GM12878 (cell line): ENCODE measurements around the gene IMPACT.

ENCODE experiments used
- ATF3 ChIP-seq: IDR thresholded peaks from 2 replicates; pipeline ENCODE4 v1.6.1; 2011; ENCODE audit warnings: low read depth, mild to moderate bottlenecking, low read length, moderate library complexity, borderline replicate concordance; ENCODE audit errors: extremely low read depth
- BCLAF1 ChIP-seq: fragments of 450-650 bp; IDR thresholded peaks from 2 replicates; pipeline ENCODE4 v1.6.1; 2017; ENCODE audit warnings: antibody characterized with exemption, mild to moderate bottlenecking, moderate library complexity
- CEBPB ChIP-seq, 2 experiments: fragments of 150-350 bp in 1 of 2; IDR thresholded peaks; 2 replicates each; pipeline ENCODE4 v1.6.1; 2012 to 2014; ENCODE audit warnings: low read depth in 2 of 2, low read length in 2 of 2, borderline replicate concordance in 1 of 2, inconsistent platforms in 1 of 2
- EP300 ChIP-seq, 2 experiments: fragments of 150-350 bp in 1 of 2; IDR thresholded peaks; 2 replicates each; pipeline ENCODE4 v1.6.1; 2011 to 2012; ENCODE audit warnings: low read depth in 2 of 2, low read length in 2 of 2, borderline replicate concordance in 1 of 2, improper control_type of control experiment in 1 of 2, inconsistent platforms in 1 of 2; ENCODE audit not compliant: control insufficient read depth in 1 of 2
- GABPA ChIP-seq: IDR thresholded peaks from 2 replicates; pipeline ENCODE4 v1.6.1; 2014; ENCODE audit warnings: antibody characterized with exemption, low read depth, mild to moderate bottlenecking, inconsistent platforms
- POLR2AphosphoS5 ChIP-seq: IDR thresholded peaks from 2 replicates; pipeline ENCODE4 v1.6.1; 2011; ENCODE audit warnings: mild to moderate bottlenecking, low read length, inconsistent platforms
- RAD21 ChIP-seq: IDR thresholded peaks from 2 replicates; pipeline ENCODE4 v1.6.1; 2011; ENCODE audit warnings: mild to moderate bottlenecking, low read depth, low read length, moderate library complexity; ENCODE audit not compliant: insufficient read depth
- SRF ChIP-seq, 2 experiments: IDR thresholded peaks; 2 replicates each; pipeline ENCODE4 v1.6.1; 2011; ENCODE audit warnings: low read depth in 2 of 2, low read length in 2 of 2, mild to moderate bottlenecking in 1 of 2, moderate library complexity in 1 of 2
- ZNF24 ChIP-seq: fragments of 450-650 bp; IDR thresholded peaks from 2 replicates; pipeline ENCODE4 v1.6.1; 2017; ENCODE audit warnings: antibody characterized with exemption, mild to moderate bottlenecking
- TF ChIP-seq, protein P1 (sequence below): IDR thresholded peaks from 2 replicates; pipeline ENCODE4 v1.6.1; 2011; ENCODE audit warnings: low read depth, low read length, improper control_type of control experiment, borderline replicate concordance
- TF ChIP-seq, protein P2 (sequence below), 3 experiments: IDR thresholded peaks in 2 of 3; conservative IDR thresholded peaks in 1 of 3; 2 replicates each; pipeline ENCODE4 v1.5.1; 2011; ENCODE audit warnings: low read depth in 3 of 3, low read length in 3 of 3, mild to moderate bottlenecking in 3 of 3, control low read depth in 2 of 3, moderate library complexity in 2 of 3, inconsistent platforms in 1 of 3, mixed read lengths in 1 of 3; ENCODE audit not compliant: control insufficient read depth in 2 of 3, insufficient read depth in 1 of 3; ENCODE audit errors: extremely low read depth in 1 of 3

- TF ChIP-seq, protein P1, sequence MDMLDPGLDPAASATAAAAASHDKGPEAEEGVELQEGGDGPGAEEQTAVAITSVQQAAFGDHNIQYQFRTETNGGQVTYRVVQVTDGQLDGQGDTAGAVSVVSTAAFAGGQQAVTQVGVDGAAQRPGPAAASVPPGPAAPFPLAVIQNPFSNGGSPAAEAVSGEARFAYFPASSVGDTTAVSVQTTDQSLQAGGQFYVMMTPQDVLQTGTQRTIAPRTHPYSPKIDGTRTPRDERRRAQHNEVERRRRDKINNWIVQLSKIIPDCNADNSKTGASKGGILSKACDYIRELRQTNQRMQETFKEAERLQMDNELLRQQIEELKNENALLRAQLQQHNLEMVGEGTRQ, result no peak
- TF ChIP-seq GABPA (no peak), ATF3 (no peak), ZNF24 (no peak), SRF (IDR thresholded peaks at IDR 0.05; ENCODE audit: low read depth in 2 of 2, low read length in 2 of 2) (no peak), POLR2AphosphoS5 (no peak), RAD21 (no peak), BCLAF1 (no peak), CEBPB (IDR thresholded peaks at IDR 0.05; ENCODE audit: borderline replicate concordance in 1 of 2, low read depth in 2 of 2, low read length in 2 of 2) (no peak), EP300 (IDR thresholded peaks at IDR 0.05; ENCODE audit: borderline replicate concordance in 1 of 2, control insufficient read depth in 1 of 2, low read depth in 2 of 2, low read length in 2 of 2) (no peak)
- TF ChIP-seq, protein P2, sequence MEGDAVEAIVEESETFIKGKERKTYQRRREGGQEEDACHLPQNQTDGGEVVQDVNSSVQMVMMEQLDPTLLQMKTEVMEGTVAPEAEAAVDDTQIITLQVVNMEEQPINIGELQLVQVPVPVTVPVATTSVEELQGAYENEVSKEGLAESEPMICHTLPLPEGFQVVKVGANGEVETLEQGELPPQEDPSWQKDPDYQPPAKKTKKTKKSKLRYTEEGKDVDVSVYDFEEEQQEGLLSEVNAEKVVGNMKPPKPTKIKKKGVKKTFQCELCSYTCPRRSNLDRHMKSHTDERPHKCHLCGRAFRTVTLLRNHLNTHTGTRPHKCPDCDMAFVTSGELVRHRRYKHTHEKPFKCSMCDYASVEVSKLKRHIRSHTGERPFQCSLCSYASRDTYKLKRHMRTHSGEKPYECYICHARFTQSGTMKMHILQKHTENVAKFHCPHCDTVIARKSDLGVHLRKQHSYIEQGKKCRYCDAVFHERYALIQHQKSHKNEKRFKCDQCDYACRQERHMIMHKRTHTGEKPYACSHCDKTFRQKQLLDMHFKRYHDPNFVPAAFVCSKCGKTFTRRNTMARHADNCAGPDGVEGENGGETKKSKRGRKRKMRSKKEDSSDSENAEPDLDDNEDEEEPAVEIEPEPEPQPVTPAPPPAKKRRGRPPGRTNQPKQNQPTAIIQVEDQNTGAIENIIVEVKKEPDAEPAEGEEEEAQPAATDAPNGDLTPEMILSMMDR (IDR thresholded peaks at IDR 0.05 in 2 of 3, conservative IDR thresholded peaks at IDR 0.05 in 1 of 3; ENCODE audit: control insufficient read depth in 2 of 3, extremely low read depth in 1 of 3, insufficient read depth in 1 of 3, low read depth in 3 of 3, low read length in 3 of 3), result no peak
Measured at GRCh38 chr18:24443870-24444269, 17.4 kb downstream of the IMPACT start.
